NCI-H2029 treated with DMSO at 0.1 percent for 48 hours (cell line): ENCODE data around the gene BID.
"Not testable (repeated sequence)": the region's sequence is repeated elsewhere in the genome, so short reads cannot be mapped to it uniquely, and the experiment has no call there.

ENCODE experiments used
- DNase-seq: peaks from one replicate; lab custom pipeline; 2025; lab: John Stamatoyannopoulos, UW

The BID gene

DNA sequence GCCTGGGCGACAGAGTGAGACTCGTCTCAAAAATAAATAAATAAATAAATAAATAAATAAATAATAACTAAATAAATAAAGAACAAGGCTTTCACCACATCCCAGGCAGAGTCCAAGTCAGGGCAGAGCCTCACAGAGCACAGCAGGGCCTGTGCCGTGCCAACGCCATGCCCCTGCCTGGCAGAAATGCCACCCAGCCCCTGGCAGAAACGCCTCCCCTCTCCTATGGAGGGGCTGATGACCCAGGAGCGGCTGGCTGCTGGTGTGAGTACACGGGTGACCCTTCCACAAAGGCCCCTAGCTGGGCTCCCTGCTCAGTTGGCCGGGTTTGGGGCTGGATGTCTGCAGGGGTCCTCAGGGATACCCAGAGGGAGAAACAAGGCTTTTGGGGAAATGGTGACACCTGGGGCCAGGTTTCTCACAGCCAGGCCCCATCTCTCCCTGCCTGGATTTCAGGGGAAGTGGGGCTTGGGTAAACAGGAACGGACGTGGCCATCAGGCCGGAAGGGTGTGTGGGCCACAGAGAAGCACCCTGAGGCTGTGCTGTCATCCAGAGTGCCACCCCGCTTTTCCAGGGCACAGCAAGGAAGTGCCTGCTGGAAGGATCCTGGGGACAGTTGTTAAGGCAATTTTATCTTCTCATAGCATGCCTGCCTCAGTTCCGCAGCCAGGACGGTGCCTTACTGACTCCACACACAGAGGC, 5.1 kb downstream of the BID start:
- no peak for DNase-seq

DNA sequence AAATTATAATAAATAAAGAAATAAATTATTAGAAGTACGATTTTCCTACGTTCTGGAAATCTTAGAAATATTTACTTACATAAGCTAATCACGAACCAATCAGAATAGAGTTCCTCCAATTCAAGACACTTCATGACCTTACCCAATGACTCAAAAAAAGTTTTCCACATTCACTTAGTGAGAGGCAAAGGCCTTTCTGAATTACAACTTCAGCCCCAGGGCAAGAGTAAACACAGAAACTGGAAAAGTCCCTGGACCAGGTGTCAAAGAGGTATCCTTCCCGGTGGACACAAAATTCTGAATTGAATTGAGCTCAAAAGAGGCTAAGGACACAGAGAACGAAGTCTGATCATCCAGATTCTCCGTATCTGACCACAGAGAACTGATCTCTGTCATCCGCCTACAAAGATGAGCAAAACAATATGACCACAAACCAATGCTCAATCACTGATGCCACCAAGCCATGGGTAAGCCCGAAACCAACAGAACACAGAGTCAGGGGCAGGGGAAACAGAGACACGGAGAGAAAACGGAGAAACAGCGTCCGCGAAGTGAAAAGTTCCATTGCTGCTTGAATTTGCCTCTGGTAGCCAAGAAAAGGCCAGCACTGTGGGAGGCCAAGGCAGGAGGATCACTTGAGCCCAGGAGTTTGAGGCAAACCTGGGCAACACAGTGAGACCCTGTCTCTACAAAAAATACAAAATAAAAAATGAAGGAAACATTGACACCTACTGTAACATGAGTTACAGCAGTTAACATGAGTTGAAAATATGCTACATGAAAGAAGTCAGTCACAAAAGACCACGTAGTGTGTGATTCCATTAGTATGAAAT, 6.8 kb downstream of the BID start:
- DNase-seq, result no peak

DNA sequence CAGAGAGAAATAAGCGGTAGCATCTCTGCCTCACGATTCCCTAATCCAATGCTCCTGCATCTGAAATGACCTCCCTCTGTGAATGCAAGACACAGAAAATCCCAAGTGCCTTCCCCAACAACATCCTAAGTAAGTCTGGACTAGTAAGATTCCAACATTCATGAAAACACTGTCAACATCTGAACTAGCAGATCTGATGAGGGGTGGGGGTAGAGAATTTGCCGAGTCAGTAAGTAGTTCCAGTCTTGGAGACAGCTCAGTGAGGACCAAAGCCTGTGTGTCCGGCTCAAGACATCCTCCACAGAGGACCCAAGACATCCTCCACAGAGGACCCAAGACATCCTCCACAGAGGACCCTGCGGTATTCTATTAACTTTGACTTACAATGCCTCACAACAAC, 9.4 kb downstream of the BID start:
- DNase-seq, result not testable (repeated sequence)

DNA sequence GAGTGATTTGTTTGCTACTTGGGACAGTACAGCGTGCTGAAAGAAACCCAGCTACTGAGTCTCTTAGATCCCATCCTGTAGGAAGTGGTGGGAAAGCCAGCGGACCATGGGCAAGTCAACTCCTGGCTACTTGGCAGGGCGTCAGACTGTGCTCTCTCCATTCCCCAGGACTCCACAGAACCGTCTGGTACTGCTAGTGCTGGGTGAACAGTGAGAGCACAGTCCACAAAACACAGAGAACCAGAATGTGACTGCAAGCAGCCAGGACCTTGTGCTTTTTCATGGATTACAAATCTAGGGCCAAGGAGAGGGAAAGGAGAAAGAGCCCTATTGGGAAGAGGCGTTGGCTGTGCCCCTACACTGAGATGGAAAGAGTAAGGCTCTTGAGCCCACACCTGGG, 10.2 kb downstream of the BID start:
- no peak for DNase-seq

DNA sequence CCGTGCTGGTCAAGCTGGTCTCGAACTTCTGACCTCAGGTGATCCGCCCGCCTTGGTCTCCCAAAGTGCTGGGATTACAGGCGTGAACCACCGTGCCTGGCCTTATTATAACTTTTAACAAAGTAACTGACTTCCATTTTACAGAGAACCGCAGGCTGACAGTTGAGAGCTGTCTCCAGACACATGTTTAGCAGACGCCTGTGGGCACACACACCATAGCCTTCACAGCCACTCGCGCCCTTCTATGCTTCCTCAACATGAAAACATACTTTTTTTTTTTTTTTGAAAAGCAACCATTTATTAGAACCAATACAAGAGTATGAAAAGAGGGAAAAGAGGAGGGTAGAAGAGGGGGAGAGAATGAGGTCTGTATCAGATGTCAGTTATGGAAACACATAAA, 10.8 kb downstream of the BID start:
- DNase-seq, result not testable (repeated sequence)

DNA sequence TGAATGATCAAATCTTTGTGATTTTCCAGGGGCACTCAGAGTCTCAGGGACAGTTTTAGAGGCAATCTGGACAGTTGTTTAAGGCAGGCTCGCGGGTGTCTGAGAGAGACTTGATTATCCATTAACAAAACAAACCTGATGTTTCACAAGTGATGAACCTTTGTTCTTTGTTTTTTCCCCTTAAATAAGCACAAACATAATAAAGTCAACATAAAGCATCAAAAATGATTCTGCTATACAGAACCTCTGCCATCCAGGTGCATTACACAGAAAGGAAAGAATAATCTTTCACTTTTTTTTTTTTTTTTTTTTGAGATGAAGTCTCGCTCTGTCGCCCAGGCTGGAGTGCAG, 13.2 kb downstream of the BID start:
- DNase-seq, result no peak

DNA sequence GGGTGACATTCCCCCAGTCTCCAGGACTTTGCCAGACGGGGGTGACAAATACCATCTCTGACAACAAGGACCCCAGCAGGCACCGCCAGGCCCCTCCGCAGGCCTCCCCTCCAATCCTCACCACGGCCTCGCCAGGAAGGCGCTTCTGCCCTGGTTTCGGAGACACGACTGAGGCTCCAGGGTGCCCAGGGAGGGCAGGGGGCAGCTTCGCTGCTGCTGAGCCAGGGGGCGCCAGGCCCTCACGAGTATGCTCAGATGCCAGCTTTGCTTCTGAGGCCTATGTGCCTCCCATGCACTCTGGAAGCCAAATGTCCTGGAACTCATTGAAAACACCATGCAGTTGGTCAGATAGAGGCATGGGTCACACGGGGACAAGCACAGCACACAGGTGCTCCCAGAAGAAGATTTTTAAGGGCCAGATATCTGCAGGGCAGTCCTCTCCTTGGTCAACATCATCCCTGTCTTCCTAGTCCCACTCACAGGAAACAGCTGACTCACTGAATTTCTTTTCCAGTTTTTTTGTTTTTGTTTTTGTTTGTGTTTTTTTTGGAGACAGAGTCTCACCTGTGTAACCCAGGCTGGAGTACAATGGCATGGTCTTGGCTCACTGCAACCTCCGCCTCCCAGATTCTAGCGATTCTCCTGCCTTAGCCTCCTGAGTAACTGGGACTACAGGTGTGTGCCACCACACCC, 19.9 kb downstream of the BID start:
- DNase-seq, result no peak

DNA sequence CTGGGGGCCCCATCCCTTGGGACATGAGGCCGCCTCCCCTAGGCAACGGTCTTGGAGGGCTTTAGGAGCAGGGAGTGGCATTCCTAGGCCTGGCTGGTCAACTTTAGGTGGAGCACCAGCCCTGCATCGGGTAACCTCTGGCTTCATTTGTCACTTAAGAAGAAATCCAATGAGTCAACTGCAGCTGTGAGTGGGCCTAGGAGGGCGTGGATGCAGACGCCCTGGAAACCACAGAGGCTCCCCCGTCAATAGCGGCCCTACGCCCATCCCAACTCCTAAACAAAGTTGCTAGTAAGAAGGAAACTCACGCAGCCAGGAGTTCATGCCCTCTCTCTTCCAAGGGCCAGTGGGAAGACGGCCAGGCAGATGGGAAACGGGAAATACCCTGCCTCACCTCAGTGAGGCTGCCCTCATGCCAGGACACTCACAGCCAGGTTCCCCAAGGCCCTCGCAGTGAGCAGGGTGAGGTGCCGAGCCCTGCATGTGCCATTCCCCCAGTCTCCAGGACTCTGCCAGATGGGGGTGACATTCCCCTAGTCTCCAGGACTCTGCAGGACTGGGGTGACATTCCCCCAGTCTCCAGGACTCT, 20.8 kb downstream of the BID start:
- no peak for DNase-seq

DNA sequence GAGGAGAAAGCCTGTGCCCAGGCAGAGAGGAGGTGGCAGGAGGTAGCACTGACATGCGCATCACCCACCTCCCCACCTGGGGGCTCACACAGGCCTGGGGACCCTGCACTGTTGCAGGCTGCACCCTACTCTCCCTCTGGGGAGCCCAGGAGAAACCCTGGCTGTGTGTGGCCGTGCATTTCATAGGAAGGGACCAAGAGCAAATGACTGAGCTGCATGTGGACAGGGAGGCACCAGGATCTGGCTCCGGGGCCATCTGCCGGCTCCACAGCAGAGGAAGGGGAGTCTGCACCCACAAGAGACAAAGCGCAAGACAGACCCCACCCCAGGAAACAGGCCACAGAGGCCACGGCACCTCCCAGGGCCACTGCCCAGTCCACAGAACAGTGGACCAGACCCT, 22.7 kb downstream of the BID start:
- DNase-seq, result no peak

DNA sequence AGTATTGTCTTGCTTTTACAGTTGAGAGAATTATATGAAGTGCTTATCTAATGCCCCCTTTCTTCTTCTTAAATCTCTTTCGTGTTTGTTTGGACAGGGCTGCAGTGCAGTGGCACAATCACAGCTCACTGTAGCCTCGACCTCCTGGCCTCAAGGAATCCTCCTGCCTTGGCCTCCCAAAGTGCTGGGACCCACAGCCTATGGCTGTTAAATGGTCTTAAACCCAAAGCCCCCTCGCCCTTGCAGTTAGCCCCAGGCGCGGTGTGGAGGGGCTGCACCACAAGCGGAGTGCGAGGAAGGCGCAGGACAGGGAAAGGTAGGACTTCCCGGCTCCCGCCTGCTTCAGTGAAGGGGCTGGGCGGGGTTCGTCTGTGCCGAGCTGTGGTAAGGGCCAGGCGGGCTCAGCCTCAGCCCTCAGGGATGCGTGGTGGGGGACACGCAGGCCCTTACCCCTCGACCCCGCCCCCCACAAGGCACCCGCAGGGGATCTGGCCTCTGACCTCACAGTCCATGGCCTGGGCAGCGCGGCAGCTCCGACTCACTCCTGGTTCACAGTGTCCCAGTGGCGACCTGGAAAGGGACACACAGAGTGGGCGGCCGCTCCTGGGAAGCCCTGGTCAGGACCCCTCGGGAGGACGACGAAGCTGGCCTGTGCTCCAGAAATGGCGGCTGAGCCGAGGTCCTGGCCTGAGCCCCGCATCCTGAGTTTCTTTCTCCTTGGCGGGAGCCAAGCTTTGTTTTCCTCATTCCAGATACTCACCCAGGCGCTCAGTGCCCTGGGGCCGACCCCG, 24.5 kb downstream of the BID start:
- no peak for DNase-seq

DNA sequence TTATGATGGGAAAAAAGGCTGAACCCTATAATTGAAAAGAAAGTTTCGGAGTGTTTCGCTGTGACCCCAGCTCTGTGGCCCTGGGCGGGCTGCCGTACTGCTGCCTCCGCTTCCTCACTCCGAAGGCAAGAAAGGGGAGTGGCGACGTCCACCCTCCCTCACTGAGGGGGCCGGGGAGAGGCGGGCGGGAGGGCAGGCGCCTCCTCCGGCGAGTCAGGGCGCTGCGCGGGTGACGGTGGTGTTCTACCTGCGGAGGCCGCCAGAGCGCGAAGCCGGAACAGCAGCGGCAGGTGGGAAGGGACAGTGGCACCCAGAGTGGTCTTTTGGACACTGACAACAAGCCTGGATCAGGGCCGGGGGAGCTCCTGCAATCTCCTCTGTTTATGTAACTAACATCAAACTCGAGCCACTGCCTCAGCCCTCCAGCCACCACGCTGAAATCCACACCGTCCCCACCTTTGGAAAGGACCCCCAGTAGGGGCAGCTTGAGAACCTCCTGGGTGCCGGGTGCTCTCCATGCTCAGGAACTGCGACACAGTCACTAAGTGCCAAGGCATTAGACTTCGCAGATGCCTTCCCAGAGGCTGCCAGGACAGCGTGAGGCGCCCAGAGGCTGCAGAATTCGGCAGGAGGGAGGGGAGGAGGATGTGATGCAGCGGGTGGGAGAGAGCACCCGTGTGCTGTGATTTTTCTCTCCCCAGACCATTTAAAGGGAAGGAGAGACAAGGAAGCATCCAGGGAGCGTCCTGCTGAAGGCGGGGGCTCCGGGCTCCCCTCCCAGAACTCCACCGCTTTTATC, 25.5 kb downstream of the BID start:
- DNase-seq, result no peak

DNA sequence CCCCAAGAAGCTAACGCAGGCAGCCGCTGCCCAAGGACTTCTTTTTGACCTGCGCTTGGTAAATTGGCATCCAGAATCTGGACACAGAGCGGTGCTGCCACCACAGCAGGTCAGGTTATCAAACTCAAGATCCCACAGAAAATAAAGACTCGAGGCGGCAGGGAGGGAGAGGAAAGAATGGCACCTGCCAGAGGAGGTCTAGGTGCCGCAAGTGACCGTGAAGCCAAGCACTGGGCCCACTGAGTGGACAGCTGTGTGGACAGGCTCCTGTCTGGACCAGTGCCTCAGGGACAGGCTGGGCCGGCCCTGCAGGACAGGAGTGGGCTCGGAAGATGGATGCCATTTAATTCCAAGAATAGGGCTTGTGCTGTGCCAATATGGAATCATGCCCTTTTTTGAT, 27.4 kb downstream of the BID start:
- DNase-seq, result no peak

DNA sequence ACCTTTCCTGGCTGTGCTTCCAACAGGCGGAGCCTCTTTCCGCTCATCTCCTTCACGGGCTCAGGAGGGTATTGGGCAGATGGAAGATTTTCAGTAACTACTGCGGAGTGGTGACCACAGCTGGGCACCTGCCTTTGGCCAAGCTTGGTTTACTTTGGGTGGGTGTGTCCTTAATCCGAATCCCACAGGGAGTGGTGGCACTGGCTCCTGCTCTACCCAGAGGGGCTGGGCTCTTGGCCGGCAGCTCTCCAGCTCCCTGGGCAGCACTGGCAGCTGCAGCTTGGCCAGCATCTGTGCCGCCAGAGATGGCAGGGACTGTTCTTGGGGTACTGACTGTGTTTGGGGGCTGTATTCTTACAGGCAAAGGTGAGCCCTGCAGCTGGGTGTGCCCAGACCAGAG, 29.8 kb downstream of the BID start:
- DNase-seq, result no peak

DNA sequence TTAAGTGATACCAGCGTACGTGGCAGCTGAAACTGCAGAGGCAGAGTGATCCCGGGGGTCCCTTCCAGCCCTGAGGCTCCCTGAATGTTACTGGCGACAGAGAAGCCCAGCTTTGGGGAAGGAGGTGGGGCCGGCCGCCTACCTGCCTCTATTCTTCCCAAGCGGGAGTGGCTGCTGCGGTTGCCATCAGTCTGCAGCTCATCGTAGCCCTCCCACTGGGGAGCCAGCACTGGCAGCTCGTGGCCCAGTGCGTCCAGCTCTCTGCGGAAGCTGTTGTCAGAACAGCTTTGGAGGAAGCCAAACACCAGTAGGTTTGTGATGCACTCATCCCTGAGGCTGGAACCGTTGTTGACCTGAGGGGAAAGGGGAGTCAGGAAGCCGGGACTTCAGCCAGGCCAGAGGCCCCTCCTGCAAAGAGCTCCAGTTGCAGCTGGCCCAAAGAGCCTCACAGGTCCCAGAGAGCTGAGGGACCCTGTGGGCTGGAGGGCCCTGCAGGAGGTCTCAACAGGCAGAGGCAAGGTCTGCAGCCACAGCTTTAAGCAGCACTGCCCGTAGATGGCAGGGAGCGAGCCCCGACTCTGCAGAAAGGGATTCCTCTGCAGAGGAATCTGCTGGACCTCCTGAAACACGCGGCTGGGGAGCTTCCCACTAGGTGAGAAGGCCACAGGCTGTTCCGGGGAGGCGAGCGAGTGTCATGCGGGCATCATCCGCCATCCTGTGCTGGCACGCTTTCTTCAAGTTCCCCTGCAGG, 30.4 kb downstream of the BID start:
- DNase-seq, result no peak

DNA sequence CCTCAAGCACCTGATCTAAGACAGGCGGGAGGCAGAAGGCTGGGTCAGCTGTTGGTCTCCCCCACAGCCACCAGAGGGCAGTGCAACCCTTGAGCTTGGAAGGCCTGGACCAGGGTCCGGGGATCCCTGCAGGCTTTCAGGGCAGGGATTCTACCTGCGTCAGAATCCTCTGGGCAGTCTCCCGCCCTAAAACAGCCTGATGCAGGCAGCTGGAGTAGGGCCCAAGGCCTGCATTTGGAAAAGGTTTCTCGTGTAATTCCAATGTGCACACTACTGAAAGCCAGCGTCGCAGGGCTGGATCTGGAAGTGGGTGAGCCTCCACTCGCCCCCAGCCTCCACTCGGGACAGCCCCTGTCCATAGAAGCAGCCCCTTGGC, 31.8 kb downstream of the BID start:
- DNase-seq, result peak; percentile 26

DNA sequence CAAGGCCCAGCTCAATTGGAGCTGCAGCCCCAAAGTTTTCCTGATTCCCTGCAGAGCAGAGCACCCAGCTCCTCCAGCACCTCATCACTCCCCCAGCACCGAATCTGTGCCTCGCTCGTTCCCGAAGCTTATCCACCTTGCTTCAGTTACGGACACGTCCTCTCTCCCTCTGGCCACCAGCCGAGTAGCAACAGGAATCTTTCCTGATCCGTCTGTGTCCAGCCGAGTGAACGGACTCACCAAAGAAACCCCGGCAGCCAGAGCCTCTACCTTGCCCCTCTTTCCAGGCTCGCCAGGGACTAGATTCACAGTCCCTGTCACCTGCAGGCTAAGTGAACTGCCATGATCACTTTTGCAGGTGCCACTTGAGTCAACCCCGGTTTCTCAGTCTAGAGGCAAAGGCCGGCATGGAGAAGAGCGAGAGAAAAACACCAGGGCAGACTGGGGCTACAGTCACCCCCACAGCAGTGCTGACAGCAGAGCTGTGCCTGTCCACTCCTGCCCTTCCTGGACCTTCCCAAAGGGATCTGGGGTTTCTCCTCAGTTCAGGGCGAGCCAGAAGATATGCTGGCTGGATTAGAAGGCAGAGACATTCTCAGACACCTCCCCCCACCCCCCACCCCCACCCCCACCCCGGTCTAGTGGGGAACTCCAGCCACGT, 32.3 kb downstream of the BID start:
- DNase-seq, result no peak

DNA sequence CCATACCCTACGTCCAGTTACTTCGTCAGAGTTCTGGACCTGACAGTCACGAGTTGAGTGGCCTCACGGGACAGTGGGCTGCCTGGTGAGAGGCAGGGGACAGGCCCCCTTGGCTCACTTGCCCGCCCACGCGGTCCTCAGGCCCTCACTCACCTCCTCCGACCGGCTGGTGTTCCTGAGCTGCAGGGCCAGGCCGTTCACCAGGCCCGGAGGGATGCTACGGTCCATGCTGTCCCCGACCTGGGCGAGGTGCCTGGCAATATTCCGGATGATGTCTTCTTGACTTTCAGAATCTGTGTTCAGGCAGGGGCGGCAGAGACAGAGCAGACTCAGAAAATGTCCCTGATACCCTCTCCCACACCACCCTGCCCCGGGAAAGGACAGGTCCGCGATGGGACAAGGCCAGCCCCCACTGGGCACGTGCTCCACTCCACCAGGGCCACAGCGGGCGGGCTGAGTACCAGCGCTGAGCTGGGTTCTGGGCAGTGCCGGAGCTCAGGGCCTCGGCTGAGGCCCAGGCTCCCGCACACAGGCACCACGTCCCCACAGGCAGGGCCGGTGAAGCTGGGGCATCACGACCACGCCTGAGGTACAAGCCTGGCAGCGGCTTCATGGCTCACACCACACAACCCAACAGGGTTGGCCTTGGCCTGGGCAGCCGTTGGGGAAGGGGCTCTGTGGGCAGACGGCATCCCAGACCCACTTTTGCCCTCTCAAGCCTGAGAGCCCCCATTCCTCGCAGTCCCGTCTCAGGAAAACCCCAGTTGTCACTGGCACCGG, 34.9 kb downstream of the BID start:
- DNase-seq, result no peak

DNA sequence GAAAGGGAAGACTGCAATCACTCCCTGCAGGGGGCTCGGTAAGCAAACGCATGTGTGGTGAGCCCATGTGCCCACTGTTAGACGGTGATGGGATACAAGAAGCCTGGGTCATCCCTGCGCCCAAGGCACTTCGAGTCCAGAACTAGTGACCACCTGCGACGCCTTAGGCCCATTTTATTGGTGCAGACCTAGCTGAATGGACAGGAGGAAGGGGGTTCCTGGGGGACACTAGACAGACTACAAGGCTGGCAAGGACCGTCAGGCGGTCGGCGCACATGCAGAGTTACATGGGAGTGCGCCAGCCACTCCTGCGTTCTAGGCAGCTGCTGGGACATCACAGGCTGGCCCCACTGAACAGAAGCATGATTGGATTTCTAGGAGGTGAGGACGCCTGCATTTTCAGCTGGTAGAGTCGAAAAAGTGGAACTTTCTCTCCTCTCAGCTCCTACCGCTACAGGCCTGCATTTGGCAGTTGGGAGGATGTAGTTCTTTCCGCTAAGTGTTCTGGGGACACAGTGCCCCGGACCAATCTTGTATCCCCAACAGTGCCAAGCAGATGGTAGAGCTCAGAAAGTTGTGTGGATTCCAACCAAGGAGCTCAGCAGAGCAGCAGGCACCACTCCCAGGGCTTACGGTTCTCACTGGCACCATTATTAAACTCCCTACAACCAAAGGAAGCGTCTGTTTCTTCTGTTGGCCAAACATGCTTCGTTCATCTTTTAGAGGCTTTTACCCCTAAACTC, 35.7 kb downstream of the BID start:
- DNase-seq, result no peak
